ENCODE data around the gene OR52I1. TPM values are rescaled to one million over a fixed set of nuclear protein-coding genes. Genes with fewer than 3 reads are reported as not detected.

OR52I1 gene
- total and polyA plus RNA-seq, 3 experiments from 2014 or later: not detected

GRCh38 chr11:4619514-4619913 lies 25.7 kb downstream of the OR52I1 start:
- DNase-seq: no peak
- Mint-ChIP-seq H3K27ac (no peak overlapping the region), H3K9me3 (no peaks in the 10 kb centered on the region), H3K27me3 (peaks cover 4 to 33% of the 10 kb centered on the region in 2 donors), H3K36me3 (peaks cover 0 to 9% (median 0%) of the 10 kb centered on the region in 3 donors), H3K4me1 (no peaks in the 10 kb centered on the region), H3K4me3 (no peak overlapping the region)
- H3K9me3 ChIP-seq (ENCODE audit: low read length): no peaks in the 10 kb centered on the region
- H3K36me3 ChIP-seq (ENCODE audit: insufficient read depth, low read length): no peaks in the 10 kb centered on the region
- ChIA-PET CTCF (no interaction called here), POLR2A (no interaction called here)
- no peaks in the 10 kb centered on the region for H3K27me3 ChIP-seq (ENCODE audit: insufficient read depth, low read length, poor library complexity, severe bottlenecking)
- H3K4me3 ChIP-seq (ENCODE audit: low read length): no peak overlapping the region
- H3K27ac ChIP-seq (ENCODE audit: low read depth, low read length): no peak overlapping the region
- no peaks in the 10 kb centered on the region for H3K4me1 ChIP-seq (ENCODE audit: insufficient read depth, low read length)

GRCh38 chr11:4626207-4627099 lies 32.6 kb downstream of the OR52I1 start:
- ChIA-PET POLR2A (no interaction called here), CTCF (interaction anchor here (1.9 kb wide), 2 partner anchors 10 to 14 kb away, joined by 3 to 10 read pairs; partner anchors contain the start of gene OR51D1)
- peaks cover 37 to 55% of the 10 kb centered on the region in 2 donors for H3K27me3 Mint-ChIP-seq

GRCh38 chr11:4636136-4636535 lies 42.3 kb downstream of the OR52I1 start:
- H3K36me3 Mint-ChIP-seq: no peaks in the 10 kb centered on the region
- H3K4me1 Mint-ChIP-seq: no peaks in the 10 kb centered on the region
- no peak overlapping the region for H3K27ac Mint-ChIP-seq
- POLR2A ChIA-PET: no interaction called here
- Histone ChIP-seq H3K36me3 (ENCODE audit: insufficient read depth, low read length) (no peaks in the 10 kb centered on the region), H3K27ac (ENCODE audit: low read depth, low read length) (no peak overlapping the region), H3K4me1 (ENCODE audit: insufficient read depth, low read length) (no peaks in the 10 kb centered on the region), H3K4me3 (ENCODE audit: low read length) (no peak overlapping the region), H3K9me3 (ENCODE audit: low read length) (no peaks in the 10 kb centered on the region), H3K27me3 (ENCODE audit: insufficient read depth, low read length, poor library complexity, severe bottlenecking) (no peaks in the 10 kb centered on the region)
- DNase-seq: no peak
- H3K27me3 Mint-ChIP-seq: peaks cover 8 to 13% of the 10 kb centered on the region in 2 donors
- H3K9me3 Mint-ChIP-seq: no peaks in the 10 kb centered on the region
- no peak overlapping the region for H3K4me3 Mint-ChIP-seq
- CTCF ChIA-PET: interaction anchor here (0.7 to 3.8 kb wide), 11 partner anchors 7 to 1718 kb away, joined by 3 to 23 read pairs (median 4); partner anchors contain the start of genes OR52N2 and TRIM68

More at GRCh38 chr11:4626207-4627099, 32.6 kb downstream of the OR52I1 start:
- Mint-ChIP-seq H3K4me1 (no peaks in the 10 kb centered on the region), H3K4me3 (no peak overlapping the region), H3K36me3 (peaks cover 0 to 25% (median 3%) of the 10 kb centered on the region in 3 donors), H3K27ac (no peak overlapping the region), H3K9me3 (peaks cover 10 to 27% (median 16%) of the 10 kb centered on the region in 5 donors)
- Histone ChIP-seq H3K36me3 (ENCODE audit: insufficient read depth, low read length) (no peaks in the 10 kb centered on the region), H3K4me1 (ENCODE audit: insufficient read depth, low read length) (no peaks in the 10 kb centered on the region), H3K9me3 (ENCODE audit: low read length) (peaks cover 6% of the 10 kb centered on the region), H3K4me3 (ENCODE audit: low read length) (no peak overlapping the region), H3K27me3 (ENCODE audit: insufficient read depth, low read length, poor library complexity, severe bottlenecking) (no peaks in the 10 kb centered on the region), H3K27ac (ENCODE audit: low read depth, low read length) (no peak overlapping the region)
- DNase-seq: peak in 3 of 5 donors; percentile 12 to 64 (median 24)

GRCh38 chr11:4636962-4637661 lies 43.3 kb downstream of the OR52I1 start, which contains the start of gene OR51D1:
Gene OR51D1 (plus strand): TSS chr11:4637477. CDS start chr11:4639791, 2,314 bp downstream.
- ChIA-PET CTCF (interaction anchor here (0.8 to 3.8 kb wide), 16 partner anchors 8 to 1717 kb away, joined by 3 to 23 read pairs (median 4); partner anchors contain the start of genes OR52N2 and TRIM68), POLR2A (no interaction called here)
- Histone ChIP-seq H3K36me3 (ENCODE audit: insufficient read depth, low read length) (no peaks in the 10 kb centered on the region), H3K4me1 (ENCODE audit: insufficient read depth, low read length) (no peaks in the 10 kb centered on the region), H3K27me3 (ENCODE audit: insufficient read depth, low read length, poor library complexity, severe bottlenecking) (no peaks in the 10 kb centered on the region), H3K9me3 (ENCODE audit: low read length) (no peaks in the 10 kb centered on the region), H3K27ac (ENCODE audit: low read depth, low read length) (no peak within 1 kb of the TSS), H3K4me3 (ENCODE audit: low read length) (no peak within 1 kb of the TSS)
- Mint-ChIP-seq H3K4me1 (no peaks in the 10 kb centered on the region), H3K9me3 (no peaks in the 10 kb centered on the region), H3K27ac (no peak within 1 kb of the TSS), H3K27me3 (peaks cover 0 to 14% of the 10 kb centered on the region in 2 donors), H3K36me3 (no peaks in the 10 kb centered on the region), H3K4me3 (no peak within 1 kb of the TSS)
- peak; percentile 39 to 79 (median 52) for DNase-seq

- no peak overlapping the region for H3K4me3 ChIP-seq (ENCODE audit: low read length)
- no peak overlapping the region for H3K27ac ChIP-seq (ENCODE audit: low read depth, low read length)
- no peak overlapping the region for H3K4me3 Mint-ChIP-seq
- H3K36me3 Mint-ChIP-seq: no peaks in the 10 kb centered on the region
- no peaks in the 10 kb centered on the region for H3K9me3 ChIP-seq (ENCODE audit: low read length)
- H3K9me3 Mint-ChIP-seq: no peaks in the 10 kb centered on the region
- POLR2A ChIA-PET: no interaction called here
- H3K4me1 Mint-ChIP-seq: no peaks in the 10 kb centered on the region
- CTCF ChIA-PET: interaction anchor here (1.2 to 3.8 kb wide), 10 partner anchors 8 to 1716 kb away, joined by 3 to 23 read pairs (median 5); partner anchors contain the start of gene OR52N2
- H3K4me1 ChIP-seq (ENCODE audit: insufficient read depth, low read length): no peaks in the 10 kb centered on the region
- H3K36me3 ChIP-seq (ENCODE audit: insufficient read depth, low read length): no peaks in the 10 kb centered on the region
- no peak overlapping the region for H3K27ac Mint-ChIP-seq
- DNase-seq: no peak
- H3K27me3 ChIP-seq (ENCODE audit: insufficient read depth, low read length, poor library complexity, severe bottlenecking): no peaks in the 10 kb centered on the region
- peaks cover 3 to 10% of the 10 kb centered on the region in 2 donors for H3K27me3 Mint-ChIP-seq
Measured at GRCh38 chr11:4637662-4638047, 43.8 kb downstream of the OR52I1 start.

GRCh38 chr11:4639931-4640330 lies 46.1 kb downstream of the OR52I1 start:
- H3K36me3 ChIP-seq (ENCODE audit: insufficient read depth, low read length): no peaks in the 10 kb centered on the region
- Mint-ChIP-seq H3K4me3 (no peak overlapping the region), H3K9me3 (no peaks in the 10 kb centered on the region), H3K27ac (peak overlapping the region in 1 of 8 donors; percentile 44), H3K36me3 (no peaks in the 10 kb centered on the region), H3K27me3 (peaks cover 7 to 11% of the 10 kb centered on the region in 2 donors), H3K4me1 (no peaks in the 10 kb centered on the region)
- POLR2A ChIA-PET: no interaction called here
- H3K9me3 ChIP-seq (ENCODE audit: low read length): no peaks in the 10 kb centered on the region
- no peaks in the 10 kb centered on the region for H3K27me3 ChIP-seq (ENCODE audit: insufficient read depth, low read length, poor library complexity, severe bottlenecking)
- H3K4me3 ChIP-seq (ENCODE audit: low read length): no peak overlapping the region
- H3K4me1 ChIP-seq (ENCODE audit: insufficient read depth, low read length): no peaks in the 10 kb centered on the region
- CTCF ChIA-PET: no interaction called here
- DNase-seq: no peak
- no peak overlapping the region for H3K27ac ChIP-seq (ENCODE audit: low read depth, low read length)

- H3K9me3 Mint-ChIP-seq: no peaks in the 10 kb centered on the region
- H3K36me3 Mint-ChIP-seq: no peaks in the 10 kb centered on the region
- Histone ChIP-seq H3K27me3 (ENCODE audit: insufficient read depth, low read length, poor library complexity, severe bottlenecking) (no peaks in the 10 kb centered on the region), H3K4me3 (ENCODE audit: low read length) (no peak overlapping the region), H3K9me3 (ENCODE audit: low read length) (no peaks in the 10 kb centered on the region), H3K27ac (ENCODE audit: low read depth, low read length) (no peak overlapping the region), H3K4me1 (ENCODE audit: insufficient read depth, low read length) (no peaks in the 10 kb centered on the region), H3K36me3 (ENCODE audit: insufficient read depth, low read length) (no peaks in the 10 kb centered on the region)
- no peak for DNase-seq
- ChIA-PET CTCF (no interaction called here), POLR2A (no interaction called here)
- H3K27me3 Mint-ChIP-seq: peaks cover 9 to 11% of the 10 kb centered on the region in 2 donors
- no peak overlapping the region for H3K4me3 Mint-ChIP-seq
- no peak overlapping the region for H3K27ac Mint-ChIP-seq
- no peaks in the 10 kb centered on the region for H3K4me1 Mint-ChIP-seq
Measured at GRCh38 chr11:4641501-4641900, 47.7 kb downstream of the OR52I1 start.

- Histone ChIP-seq H3K4me3 (ENCODE audit: low read length) (no peak overlapping the region), H3K36me3 (ENCODE audit: insufficient read depth, low read length) (no peaks in the 10 kb centered on the region), H3K27ac (ENCODE audit: low read depth, low read length) (no peak overlapping the region), H3K9me3 (ENCODE audit: low read length) (no peaks in the 10 kb centered on the region), H3K4me1 (ENCODE audit: insufficient read depth, low read length) (no peaks in the 10 kb centered on the region), H3K27me3 (ENCODE audit: insufficient read depth, low read length, poor library complexity, severe bottlenecking) (no peaks in the 10 kb centered on the region)
- H3K36me3 Mint-ChIP-seq: no peaks in the 10 kb centered on the region
- no peak for DNase-seq
- H3K4me1 Mint-ChIP-seq: no peaks in the 10 kb centered on the region
- ChIA-PET POLR2A (no interaction called here), CTCF (no interaction called here)
- no peaks in the 10 kb centered on the region for H3K9me3 Mint-ChIP-seq
- no peak overlapping the region for H3K27ac Mint-ChIP-seq
- no peak overlapping the region for H3K4me3 Mint-ChIP-seq
- H3K27me3 Mint-ChIP-seq: peaks cover 9 to 11% of the 10 kb centered on the region in 2 donors
Measured at GRCh38 chr11:4642043-4642442, 48.2 kb downstream of the OR52I1 start.

Data from CD8-positive, alpha-beta memory T cell (primary cell).